ENCODE measurements around the gene UNC45A.

Gene UNC45A

GRCh38 chr15:90956274-90957030, 21.4 kb downstream of the UNC45A start:
- ChIA-PET CTCF (interaction anchor here (0.5 to 11.9 kb wide), 38 partner anchors 10 to 1208 kb away, joined by 3 to 163 read pairs (median 4); partner anchors contain the start of genes HDDC3, UNC45A and VPS33B), POLR2A (interaction anchor here (0.6 to 7.8 kb wide), 15 partner anchors 9 to 1781 kb away, joined by 3 to 179 read pairs (median 6); partner anchors contain the start of genes HDDC3, MAN2A2, PRC1 and UNC45A)
- Histone ChIP-seq H3K36me3 (ENCODE audit: control insufficient read depth in 2 of 2, insufficient read depth in 1 of 2, low read length in 2 of 2) (peaks cover 18 to 65% of the 10 kb centered on the region in 2 experiments; a peak in 2 of 3 replicates), H3K27ac (ENCODE audit: extremely low read depth, low read depth, low read length) (peak overlapping the region; percentile 88), H3K4me3 (ENCODE audit: low read depth, low read length) (peak overlapping the region; percentile 59), H3K9me3 (ENCODE audit: control insufficient read depth, insufficient read depth, low read depth, low read length) (no peaks in the 10 kb centered on the region), H3K4me1 (ENCODE audit: control insufficient read depth, insufficient read depth, low read length) (no peaks in the 10 kb centered on the region; the same call in 1 of the 2 replicates)
- TF ChIP-seq CTCF (tag by site-specific recombination; IDR thresholded peaks at IDR 0.05) (no peak), ZNF555 (tag by site-specific recombination; conservative IDR thresholded peaks at IDR 0.05) (no peak), SCRT2 (tag by site-specific recombination; IDR thresholded peaks at IDR 0.05) (no peak), ZNF624 (tag by site-specific recombination; IDR thresholded peaks at IDR 0.05) (no peak), YY1 (tag by site-specific recombination; IDR thresholded peaks at IDR 0.05) (0 out of 2 replicates have a peak, but pooled peaks have one; percentile 17), PRDM2 (tag by site-specific recombination; IDR thresholded peaks at IDR 0.05; ENCODE audit: borderline replicate concordance) (no peak), ZNF548 (tag by site-specific recombination; IDR thresholded peaks at IDR 0.05) (no peak), ZSCAN30 (tag by site-specific recombination; IDR thresholded peaks at IDR 0.05) (0 out of 2 replicates have a peak, but pooled peaks have one; percentile 34), ZNF791 (tag by site-specific recombination; IDR thresholded peaks at IDR 0.05) (no peak), ZBTB8A (tag by site-specific recombination; IDR thresholded peaks at IDR 0.05) (peak; percentile 25), ZNF354C (tag by site-specific recombination; IDR thresholded peaks at IDR 0.05; ENCODE audit: borderline replicate concordance, low read depth) (no peak), INSM2 (tag by site-specific recombination; IDR thresholded peaks at IDR 0.05) (no peak), ZNF660 (tag by site-specific recombination; IDR thresholded peaks at IDR 0.05) (0 out of 2 replicates have a peak, but pooled peaks have one; percentile 26), KLF10 (tag by site-specific recombination; IDR thresholded peaks at IDR 0.05) (peak; percentile 27; the same call in 1 of the 2 replicates), ZNF843 (tag by site-specific recombination; IDR thresholded peaks at IDR 0.05) (no peak), PBX3 (CRISPR knock-in tag; IDR thresholded peaks at IDR 0.05) (0 out of 2 replicates have a peak, but pooled peaks have one; percentile 4), ZNF138 (tag by site-specific recombination; IDR thresholded peaks at IDR 0.05; ENCODE audit: borderline replicate concordance) (no peak), ZIC2 (tag by site-specific recombination; IDR thresholded peaks at IDR 0.05) (no peak), ZNF335 (tag by site-specific recombination; conservative IDR thresholded peaks at IDR 0.05) (0 out of 2 replicates have a peak, but pooled peaks have one; percentile 19), ZNF157 (tag by site-specific recombination; IDR thresholded peaks at IDR 0.05) (no peak)
